Tibial nerve (tissue), 3 donors: ENCODE measurements around the gene TCP11X2.
"Not testable (repeated sequence)": the region's sequence is repeated elsewhere in the genome, so short reads cannot be mapped to it uniquely, and the experiment has no call there.

Experiments
- POLR2A ChIP-seq, 2 donors: fragments of 450-650 bp; IDR thresholded peaks; one replicate each; pipeline ENCODE4 v1.6.1; 2017; ENCODE audit warnings: antibody characterized with exemption in 2 of 2, mild to moderate bottlenecking in 2 of 2, moderate library complexity in 2 of 2
- TF ChIP-seq, protein P1 (sequence below), 5 experiments: fragments of 200-600 bp in 3 of 5; fragments of 450-650 bp in 2 of 5; sonication (generic) in 3 of 5; IDR thresholded peaks; one replicate each; pipeline ENCODE4 v1.5.1; 2016 to 2019; ENCODE audit warnings: antibody characterized with exemption in 5 of 5, mild to moderate bottlenecking in 3 of 5, moderate library complexity in 2 of 5

GRCh38 chrX:102470215-102470614 is 1.4 kb downstream of the TCP11X2 start:
- TF ChIP-seq POLR2A (IDR thresholded peaks at IDR 0.05), result not testable (repeated sequence)
- TF ChIP-seq, protein P1, sequence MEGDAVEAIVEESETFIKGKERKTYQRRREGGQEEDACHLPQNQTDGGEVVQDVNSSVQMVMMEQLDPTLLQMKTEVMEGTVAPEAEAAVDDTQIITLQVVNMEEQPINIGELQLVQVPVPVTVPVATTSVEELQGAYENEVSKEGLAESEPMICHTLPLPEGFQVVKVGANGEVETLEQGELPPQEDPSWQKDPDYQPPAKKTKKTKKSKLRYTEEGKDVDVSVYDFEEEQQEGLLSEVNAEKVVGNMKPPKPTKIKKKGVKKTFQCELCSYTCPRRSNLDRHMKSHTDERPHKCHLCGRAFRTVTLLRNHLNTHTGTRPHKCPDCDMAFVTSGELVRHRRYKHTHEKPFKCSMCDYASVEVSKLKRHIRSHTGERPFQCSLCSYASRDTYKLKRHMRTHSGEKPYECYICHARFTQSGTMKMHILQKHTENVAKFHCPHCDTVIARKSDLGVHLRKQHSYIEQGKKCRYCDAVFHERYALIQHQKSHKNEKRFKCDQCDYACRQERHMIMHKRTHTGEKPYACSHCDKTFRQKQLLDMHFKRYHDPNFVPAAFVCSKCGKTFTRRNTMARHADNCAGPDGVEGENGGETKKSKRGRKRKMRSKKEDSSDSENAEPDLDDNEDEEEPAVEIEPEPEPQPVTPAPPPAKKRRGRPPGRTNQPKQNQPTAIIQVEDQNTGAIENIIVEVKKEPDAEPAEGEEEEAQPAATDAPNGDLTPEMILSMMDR (IDR thresholded peaks at IDR 0.05), result not testable (repeated sequence)
